MM.1S (cell line): ENCODE measurements around the gene RFXAP.

Source experiments
- EZH2 ChIP-seq: fragments of 300-600 bp; sonication (generic); optimal IDR thresholded peaks from 2 replicates; pipeline ENCODE3; 2017; ENCODE audit warnings: low read depth, mild to moderate bottlenecking, antibody characterized with exemption, low read length, mixed read lengths
- EZH2phosphoT487 ChIP-seq: fragments of 300-600 bp; sonication (generic); IDR thresholded peaks from 2 replicates; pipeline ENCODE4 v1.6.1; 2018; ENCODE audit warnings: antibody characterized with exemption, low read length
- TF ChIP-seq, protein P1 (sequence below): fragments of 300-600 bp; sonication (generic); IDR thresholded peaks from 2 replicates; pipeline ENCODE4 v1.5.1; 2016; ENCODE audit warnings: antibody characterized with exemption, low read length, mixed read lengths

DNA sequence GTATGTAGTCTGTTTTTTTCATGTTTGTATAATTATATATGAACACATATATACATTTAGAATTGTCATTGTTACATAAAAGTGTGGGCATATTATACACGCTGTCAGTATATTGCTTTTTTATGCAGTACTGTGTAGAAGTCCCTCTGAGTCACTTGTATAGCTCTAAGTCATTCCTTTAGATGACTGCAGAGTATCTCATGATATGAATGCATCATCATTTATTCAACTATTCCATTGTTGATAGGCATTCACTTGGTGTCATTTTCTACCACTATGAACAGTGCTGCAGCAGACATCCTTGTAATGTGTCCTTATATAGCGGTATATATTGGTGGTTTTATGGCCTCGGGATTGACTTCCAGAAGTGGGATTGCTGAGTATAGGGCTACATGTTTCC lies 15.3 kb downstream of the RFXAP start:
- TF ChIP-seq, protein P1, sequence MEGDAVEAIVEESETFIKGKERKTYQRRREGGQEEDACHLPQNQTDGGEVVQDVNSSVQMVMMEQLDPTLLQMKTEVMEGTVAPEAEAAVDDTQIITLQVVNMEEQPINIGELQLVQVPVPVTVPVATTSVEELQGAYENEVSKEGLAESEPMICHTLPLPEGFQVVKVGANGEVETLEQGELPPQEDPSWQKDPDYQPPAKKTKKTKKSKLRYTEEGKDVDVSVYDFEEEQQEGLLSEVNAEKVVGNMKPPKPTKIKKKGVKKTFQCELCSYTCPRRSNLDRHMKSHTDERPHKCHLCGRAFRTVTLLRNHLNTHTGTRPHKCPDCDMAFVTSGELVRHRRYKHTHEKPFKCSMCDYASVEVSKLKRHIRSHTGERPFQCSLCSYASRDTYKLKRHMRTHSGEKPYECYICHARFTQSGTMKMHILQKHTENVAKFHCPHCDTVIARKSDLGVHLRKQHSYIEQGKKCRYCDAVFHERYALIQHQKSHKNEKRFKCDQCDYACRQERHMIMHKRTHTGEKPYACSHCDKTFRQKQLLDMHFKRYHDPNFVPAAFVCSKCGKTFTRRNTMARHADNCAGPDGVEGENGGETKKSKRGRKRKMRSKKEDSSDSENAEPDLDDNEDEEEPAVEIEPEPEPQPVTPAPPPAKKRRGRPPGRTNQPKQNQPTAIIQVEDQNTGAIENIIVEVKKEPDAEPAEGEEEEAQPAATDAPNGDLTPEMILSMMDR, result no peak
- TF ChIP-seq EZH2phosphoT487 (no peak), EZH2 (no peak)
